Measurements from ENCODE around the gene MRPL41. TPM values are rescaled to one million over a fixed set of nuclear protein-coding genes. Genes with fewer than 3 reads are reported as not detected.

The MRPL41 gene
- polyA plus RNA-seq, 1 donor from 2014 or later = 60.5 TPM

- Histone ChIP-seq H3F3A (ENCODE audit: insufficient read depth, low read length, poor library complexity, severe bottlenecking) (no peaks in the 10 kb centered on the region), H3K9me2 (ENCODE audit: insufficient read depth, low read length) (no peaks in the 10 kb centered on the region), H4K20me1 (ENCODE audit: insufficient read depth) (no peaks in the 10 kb centered on the region), H2AFZ (ENCODE audit: low read depth, low read length) (no peak overlapping the region), H3K9ac (ENCODE audit: low read length) (no peak overlapping the region), H3K27ac (ENCODE audit: low read length) (no peak overlapping the region), H3K36me3 (ENCODE audit: insufficient read depth, low read length) (no peaks in the 10 kb centered on the region), H3K79me2 (replicated peaks; ENCODE audit: insufficient read depth, low read length) (no peaks in the 10 kb centered on the region), H3K27me3 (ENCODE audit: insufficient read depth, low read depth, low read length) (no peaks in the 10 kb centered on the region), H3K4me2 (ENCODE audit: low read length) (no peak overlapping the region), H3K9me3 (ENCODE audit: low read length) (no peaks in the 10 kb centered on the region), H3K4me3 (ENCODE audit: low read length) (no peak overlapping the region)
- no peak for TF ChIP-seq EZH2 (IDR thresholded peaks at IDR 0.05; ENCODE audit: borderline replicate concordance, insufficient read depth, low read length, poor library complexity, severe bottlenecking)
- no peak for TF ChIP-seq REST (IDR thresholded peaks at IDR 0.05; ENCODE audit: borderline replicate concordance)
- no peak for TF ChIP-seq MXI1 (conservative IDR thresholded peaks at IDR 0.05; ENCODE audit: poor library complexity, severe bottlenecking)
- TF ChIP-seq POLR2AphosphoS5 (IDR thresholded peaks at IDR 0.05) = no peak
- TF ChIP-seq TAF1 (IDR thresholded peaks at IDR 0.05; ENCODE audit: low read depth) = no peak
- no peak for TF ChIP-seq EP300 (conservative IDR thresholded peaks at IDR 0.05; ENCODE audit: poor library complexity, severe bottlenecking)
- TF ChIP-seq, protein P1, sequence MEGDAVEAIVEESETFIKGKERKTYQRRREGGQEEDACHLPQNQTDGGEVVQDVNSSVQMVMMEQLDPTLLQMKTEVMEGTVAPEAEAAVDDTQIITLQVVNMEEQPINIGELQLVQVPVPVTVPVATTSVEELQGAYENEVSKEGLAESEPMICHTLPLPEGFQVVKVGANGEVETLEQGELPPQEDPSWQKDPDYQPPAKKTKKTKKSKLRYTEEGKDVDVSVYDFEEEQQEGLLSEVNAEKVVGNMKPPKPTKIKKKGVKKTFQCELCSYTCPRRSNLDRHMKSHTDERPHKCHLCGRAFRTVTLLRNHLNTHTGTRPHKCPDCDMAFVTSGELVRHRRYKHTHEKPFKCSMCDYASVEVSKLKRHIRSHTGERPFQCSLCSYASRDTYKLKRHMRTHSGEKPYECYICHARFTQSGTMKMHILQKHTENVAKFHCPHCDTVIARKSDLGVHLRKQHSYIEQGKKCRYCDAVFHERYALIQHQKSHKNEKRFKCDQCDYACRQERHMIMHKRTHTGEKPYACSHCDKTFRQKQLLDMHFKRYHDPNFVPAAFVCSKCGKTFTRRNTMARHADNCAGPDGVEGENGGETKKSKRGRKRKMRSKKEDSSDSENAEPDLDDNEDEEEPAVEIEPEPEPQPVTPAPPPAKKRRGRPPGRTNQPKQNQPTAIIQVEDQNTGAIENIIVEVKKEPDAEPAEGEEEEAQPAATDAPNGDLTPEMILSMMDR (IDR thresholded peaks at IDR 0.05; ENCODE audit: poor library complexity, severe bottlenecking) = no peak
- TF ChIP-seq RAD21 (conservative IDR thresholded peaks at IDR 0.05) = no peak
- no peak for TF ChIP-seq SMC3 (conservative IDR thresholded peaks at IDR 0.05; ENCODE audit: poor library complexity)
Observed at GRCh38 chr9:137554349-137554748, 2.7 kb downstream of the MRPL41 start.

DNA sequence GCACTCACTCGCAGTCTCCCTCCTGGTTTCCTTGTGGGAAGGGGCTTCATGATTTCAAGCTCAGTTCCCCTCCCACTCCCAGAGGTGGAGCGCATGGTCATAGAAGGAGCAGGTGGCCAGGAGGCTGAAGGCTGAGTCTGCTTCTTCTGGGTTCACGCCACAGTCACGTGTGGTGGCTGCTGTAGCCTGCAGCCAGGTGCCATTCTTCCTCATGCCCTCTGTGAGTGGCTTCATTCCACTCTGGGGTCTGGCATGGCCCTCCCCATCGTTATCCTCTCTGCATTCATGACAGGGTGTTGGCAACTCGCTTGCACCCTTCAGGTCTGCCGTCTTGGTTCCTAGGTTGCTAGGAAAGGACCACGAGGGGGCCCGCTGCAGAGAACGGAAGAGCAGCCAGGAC, 3.5 kb downstream of the MRPL41 start:
- TF ChIP-seq SMC3 (conservative IDR thresholded peaks at IDR 0.05; ENCODE audit: poor library complexity) (no peak), EZH2 (IDR thresholded peaks at IDR 0.05; ENCODE audit: borderline replicate concordance, insufficient read depth, low read length, poor library complexity, severe bottlenecking) (no peak), POLR2AphosphoS5 (IDR thresholded peaks at IDR 0.05) (no peak), TAF1 (IDR thresholded peaks at IDR 0.05; ENCODE audit: low read depth) (no peak), MXI1 (conservative IDR thresholded peaks at IDR 0.05; ENCODE audit: poor library complexity, severe bottlenecking) (no peak), RAD21 (conservative IDR thresholded peaks at IDR 0.05) (no peak), REST (IDR thresholded peaks at IDR 0.05; ENCODE audit: borderline replicate concordance) (no peak), EP300 (conservative IDR thresholded peaks at IDR 0.05; ENCODE audit: poor library complexity, severe bottlenecking) (no peak)
- TF ChIP-seq, protein P1 (IDR thresholded peaks at IDR 0.05; ENCODE audit: poor library complexity, severe bottlenecking) = no peak
- Histone ChIP-seq H3K27me3 (ENCODE audit: insufficient read depth, low read depth, low read length) (no peaks in the 10 kb centered on the region), H2AFZ (ENCODE audit: low read depth, low read length) (no peak overlapping the region), H3K27ac (ENCODE audit: low read length) (no peak overlapping the region), H3F3A (ENCODE audit: insufficient read depth, low read length, poor library complexity, severe bottlenecking) (no peaks in the 10 kb centered on the region), H3K4me2 (ENCODE audit: low read length) (no peak overlapping the region), H3K79me2 (replicated peaks; ENCODE audit: insufficient read depth, low read length) (no peaks in the 10 kb centered on the region), H4K20me1 (ENCODE audit: insufficient read depth) (no peaks in the 10 kb centered on the region), H3K9me2 (ENCODE audit: insufficient read depth, low read length) (no peaks in the 10 kb centered on the region), H3K36me3 (ENCODE audit: insufficient read depth, low read length) (no peaks in the 10 kb centered on the region), H3K9me3 (ENCODE audit: low read length) (no peaks in the 10 kb centered on the region), H3K4me3 (ENCODE audit: low read length) (no peak overlapping the region), H3K9ac (ENCODE audit: low read length) (no peak overlapping the region)
